GM18951 (cell line): ENCODE results near the gene NHERF2.
"Not testable (repeated sequence)": the region's sequence is repeated elsewhere in the genome, so short reads cannot be mapped to it uniquely, and the experiment has no call there.

Experiments
- POLR2A ChIP-seq: IDR thresholded peaks from 4 replicates; pipeline ENCODE4 v1.6.1; 2011; ENCODE audit warnings: mild to moderate bottlenecking; ENCODE audit not compliant: insufficient read length, insufficient read depth; ENCODE audit errors: extremely low read depth
- in situ Hi-C: fragments of 300-500 bp; cut with MboI; formaldehyde crosslinking; loops from one replicate; pipeline ENCODE4 v1.12.0; 2022; ENCODE audit warnings: low sequenced_read_pairs, mixed read lengths, inconsistent platforms; ENCODE audit not compliant: unreplicated experiment

NHERF2 gene

DNA sequence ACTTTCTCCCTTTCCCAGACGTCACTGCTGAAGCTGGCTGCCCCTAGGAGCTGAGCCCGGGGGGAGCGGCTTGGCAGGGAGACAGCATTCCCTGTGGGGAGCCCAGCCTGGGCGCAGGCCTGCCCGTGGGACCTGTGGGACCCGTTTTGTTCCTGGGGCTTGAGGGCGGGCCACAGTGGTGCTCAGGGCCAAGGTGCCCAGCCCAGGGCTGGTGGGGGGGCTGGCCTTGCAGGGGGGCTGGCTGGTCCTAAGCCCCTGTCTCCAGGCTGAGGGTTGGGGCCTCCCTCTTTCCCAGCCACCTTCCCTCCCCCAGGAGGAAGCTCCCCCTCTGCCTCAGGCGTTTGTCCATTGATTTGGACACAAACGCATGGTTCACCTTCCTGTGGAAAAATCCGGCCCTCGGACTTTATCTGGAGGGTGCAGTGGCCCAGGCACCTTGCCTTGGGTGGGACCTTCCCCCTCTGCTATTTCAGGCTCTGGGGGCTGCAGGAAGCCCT, 4.4 kb downstream of the NHERF2 start:
- TF ChIP-seq POLR2A, result no peak
- in situ Hi-C loops, result no loop called here

DNA sequence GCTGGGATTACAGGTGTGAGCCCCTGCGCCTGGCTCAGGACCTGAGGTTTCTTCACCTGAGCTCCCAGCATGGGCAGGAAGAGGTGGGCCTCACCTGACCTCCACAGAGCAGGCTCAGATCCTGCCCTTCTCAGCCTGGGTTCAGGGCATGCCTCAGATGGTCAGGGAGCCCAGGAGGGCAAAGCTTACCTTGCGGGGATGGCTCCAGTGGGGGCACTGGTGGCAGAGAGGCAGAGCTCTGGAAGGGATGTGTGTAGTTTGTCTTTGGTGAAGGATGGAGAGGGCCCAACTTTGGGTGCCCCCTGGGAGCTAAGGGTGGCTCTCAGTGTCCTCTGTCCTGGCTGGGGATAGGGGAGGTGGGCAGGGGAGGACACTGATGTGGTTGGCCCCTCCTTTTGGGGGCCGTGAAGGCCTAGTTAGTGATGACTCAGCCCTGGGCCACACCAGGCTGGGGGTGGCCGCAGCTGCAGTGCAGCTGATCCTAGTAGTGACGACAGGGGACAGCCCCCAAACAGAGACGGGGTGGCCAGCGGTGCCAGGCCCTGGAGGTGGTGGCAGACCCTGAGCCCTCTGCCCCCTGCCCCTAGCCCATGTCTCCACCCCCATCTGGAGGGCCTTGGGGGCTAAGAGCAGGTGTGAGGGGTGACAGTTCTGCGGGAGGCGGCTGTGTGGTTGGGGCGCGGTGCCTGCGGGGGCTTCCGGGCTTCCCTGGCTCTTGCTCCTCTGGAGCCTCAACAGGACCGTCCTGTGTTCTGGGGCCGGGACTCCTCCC, 5.8 kb downstream of the NHERF2 start:
- TF ChIP-seq POLR2A, result no peak
- in situ Hi-C loops, result no loop called here

GRCh38 chr16:2033057-2033908, 6.6 kb downstream of the NHERF2 start:
- in situ Hi-C loops, result no loop called here
- TF ChIP-seq POLR2A, result no peak

GRCh38 chr16:2033909-2034695, 7.4 kb downstream of the NHERF2 start:
- in situ Hi-C loops, result not testable (repeated sequence)

GRCh38 chr16:2034696-2035430, 8.2 kb downstream of the NHERF2 start:
- no peak for TF ChIP-seq POLR2A
- in situ Hi-C loops, result no loop called here

GRCh38 chr16:2035431-2036199, 8.9 kb downstream of the NHERF2 start:
- in situ Hi-C loops, result no loop called here
- TF ChIP-seq POLR2A, result no peak

DNA sequence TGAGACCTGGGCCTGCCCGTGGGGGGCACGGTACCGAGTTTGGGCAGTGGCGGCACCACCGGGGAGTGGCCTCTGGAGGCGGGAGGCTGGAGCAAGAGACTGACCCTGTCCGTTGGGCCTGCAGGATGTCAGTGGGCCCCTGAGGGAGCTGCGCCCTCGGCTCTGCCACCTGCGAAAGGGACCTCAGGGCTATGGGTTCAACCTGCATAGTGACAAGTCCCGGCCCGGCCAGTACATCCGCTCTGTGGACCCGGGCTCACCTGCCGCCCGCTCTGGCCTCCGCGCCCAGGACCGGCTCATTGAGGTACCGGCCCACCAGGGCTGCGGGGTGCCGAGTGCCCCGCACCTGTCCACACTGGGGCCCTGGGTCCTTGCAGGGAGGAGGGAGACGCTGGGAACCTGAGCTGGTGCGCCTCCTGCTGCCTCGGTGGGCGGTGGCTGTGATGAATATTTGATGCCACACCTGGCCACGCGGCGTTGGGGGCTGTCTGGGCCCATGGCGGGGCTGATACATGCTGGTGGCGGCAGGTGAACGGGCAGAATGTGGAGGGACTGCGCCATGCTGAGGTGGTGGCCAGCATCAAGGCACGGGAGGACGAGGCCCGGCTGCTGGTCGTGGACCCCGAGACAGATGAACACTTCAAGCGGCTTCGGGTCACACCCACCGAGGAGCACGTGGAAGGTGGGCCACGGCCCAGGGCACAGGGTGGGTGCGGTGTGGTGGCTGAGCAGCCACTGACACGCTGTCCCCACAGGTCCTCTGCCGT, 9.7 kb downstream of the NHERF2 start:
- in situ Hi-C loops, result no loop called here
- no peak for TF ChIP-seq POLR2A

DNA sequence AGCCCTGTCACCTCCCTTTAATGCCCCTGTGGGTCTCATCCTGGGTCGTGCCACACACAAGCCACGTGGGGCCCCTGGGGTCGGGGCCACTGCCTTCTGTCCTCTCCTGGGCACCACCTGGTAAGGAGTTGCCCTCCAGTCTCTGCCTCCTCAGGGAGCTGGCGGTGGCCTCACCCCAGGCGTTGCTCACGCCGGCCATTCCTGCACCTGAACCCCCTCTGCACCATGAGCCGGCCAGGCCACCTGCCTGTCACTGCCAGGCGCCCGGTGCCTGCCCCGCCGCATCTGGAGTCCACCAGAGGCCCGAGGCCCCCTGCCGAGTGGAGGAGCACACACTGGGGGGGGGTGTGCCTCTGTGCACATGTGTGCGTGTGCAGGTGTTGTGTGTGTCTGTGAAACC, 10.4 kb downstream of the NHERF2 start:
- no peak for TF ChIP-seq POLR2A

DNA sequence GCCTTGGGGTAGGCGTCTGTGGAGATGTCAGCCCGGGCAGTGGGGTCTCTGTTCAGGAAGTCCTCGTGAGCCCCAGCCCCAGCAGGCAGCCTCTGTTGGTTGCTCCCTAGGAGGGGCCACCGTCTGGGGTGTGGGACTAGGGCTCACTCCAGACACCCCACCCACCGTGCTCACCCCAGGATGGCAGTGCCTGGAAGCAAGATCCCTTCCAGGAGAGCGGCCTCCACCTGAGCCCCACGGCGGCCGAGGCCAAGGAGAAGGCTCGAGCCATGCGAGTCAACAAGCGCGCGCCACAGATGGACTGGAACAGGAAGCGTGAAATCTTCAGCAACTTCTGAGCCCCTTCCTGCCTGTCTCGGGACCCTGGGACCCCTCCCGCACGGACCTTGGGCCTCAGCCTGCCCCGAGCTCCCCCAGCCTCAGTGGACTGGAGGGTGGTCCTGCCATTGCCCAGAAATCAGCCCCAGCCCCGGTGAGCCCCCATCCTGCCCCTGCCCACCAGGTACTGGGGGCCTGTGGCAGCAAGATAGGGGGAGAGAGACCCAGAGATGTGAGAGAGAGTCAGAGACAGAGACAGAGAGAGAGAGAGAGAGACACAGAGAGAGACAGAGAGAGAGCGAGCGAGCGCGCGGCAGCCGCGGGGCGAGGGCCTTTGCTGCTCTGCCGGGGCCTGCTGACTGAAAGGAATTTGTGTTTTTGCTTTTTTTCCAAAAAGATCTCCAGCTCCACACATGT, 11.1 kb downstream of the NHERF2 start:
- in situ Hi-C loops, result no loop called here
- TF ChIP-seq POLR2A, result no peak

More for the DNA sequence above, 10.4 kb downstream of the NHERF2 start:
- in situ Hi-C loops, result no loop called here

DNA sequence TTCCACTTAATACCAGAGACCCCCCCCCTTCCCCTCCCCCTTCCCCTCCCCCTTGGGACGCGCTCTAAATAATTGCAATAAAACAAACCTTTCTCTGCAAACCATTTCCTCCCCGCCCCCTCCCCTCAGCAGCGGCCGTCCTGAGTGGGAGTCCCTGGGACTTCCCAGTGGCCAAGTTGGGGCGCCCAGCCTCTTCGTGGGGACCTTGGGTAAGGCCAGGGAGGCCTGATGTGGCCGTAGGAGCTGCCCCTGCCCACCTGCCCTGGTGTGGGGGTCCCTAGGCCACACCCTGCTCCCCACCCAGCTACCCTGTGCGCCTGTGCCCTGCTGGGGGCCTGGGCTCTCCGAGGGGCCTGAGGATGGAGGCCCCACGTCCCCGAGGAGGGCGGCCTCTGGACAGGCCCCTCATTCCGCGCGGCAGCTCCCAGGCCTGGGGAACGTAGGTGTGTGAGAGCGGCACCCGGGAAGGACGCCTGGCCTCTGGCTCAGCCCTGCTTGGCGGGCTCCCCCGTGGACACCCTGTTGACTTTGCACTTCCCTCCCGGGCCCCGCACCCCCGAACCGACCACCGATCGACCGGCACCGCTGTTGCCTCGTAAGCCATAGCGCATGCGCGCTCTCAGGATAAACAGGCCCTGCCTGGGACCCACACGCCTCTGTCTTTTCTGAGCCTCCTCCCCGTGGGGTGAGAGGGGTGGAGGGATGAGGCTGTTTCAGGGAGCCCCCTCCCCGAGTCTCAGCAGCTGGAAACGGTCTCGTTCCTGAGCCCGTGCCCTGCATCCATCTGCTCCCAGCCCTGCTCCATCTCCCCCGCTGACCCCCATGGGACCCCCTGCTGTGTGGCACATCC, 11.9 kb downstream of the NHERF2 start:
- no peak for TF ChIP-seq POLR2A
- in situ Hi-C loops, result no loop called here
